WERI-Rb-1 (cell line): Measurements from ENCODE around the gene TTC17.

Experiments
- DNase-seq: peaks from one replicate; pipeline ENCODE4 v3.0.0-alpha.2; 2020
- H3K27ac ChIP-seq: fragments of 250-450 bp; sonication (Bioruptor Pico); 2 replicates; pipeline ENCODE4 v1.5.1; 2020; ENCODE audit warnings: mild to moderate bottlenecking, moderate library complexity
- H3K27me3 ChIP-seq: fragments of 250-450 bp; sonication (Bioruptor Pico); 2 replicates; pipeline ENCODE4 v1.5.1; 2021; ENCODE audit warnings: mild to moderate bottlenecking, low read depth, moderate library complexity; ENCODE audit not compliant: insufficient read depth, severe bottlenecking
- H3K36me3 ChIP-seq: fragments of 250-450 bp; sonication (Bioruptor Pico); 2 replicates; pipeline ENCODE4 v1.5.1; 2020; ENCODE audit warnings: mild to moderate bottlenecking, moderate library complexity
- H3K4me3 ChIP-seq: 2 replicates; pipeline ENCODE4 v1.5.1; 2011; ENCODE audit warnings: low read depth, mild to moderate bottlenecking, control low read depth, low read length
- H3K9me3 ChIP-seq: fragments of 250-450 bp; sonication (Bioruptor Pico); 2 replicates; pipeline ENCODE4 v1.5.1; 2021; ENCODE audit warnings: mild to moderate bottlenecking, moderate library complexity; ENCODE audit not compliant: severe bottlenecking
- TF ChIP-seq, protein P1 (sequence below): IDR thresholded peaks from 2 replicates; pipeline ENCODE4 v1.5.1; 2011; ENCODE audit warnings: low read depth, mild to moderate bottlenecking, control low read depth, inconsistent platforms, low read length

TTC17 gene

DNA sequence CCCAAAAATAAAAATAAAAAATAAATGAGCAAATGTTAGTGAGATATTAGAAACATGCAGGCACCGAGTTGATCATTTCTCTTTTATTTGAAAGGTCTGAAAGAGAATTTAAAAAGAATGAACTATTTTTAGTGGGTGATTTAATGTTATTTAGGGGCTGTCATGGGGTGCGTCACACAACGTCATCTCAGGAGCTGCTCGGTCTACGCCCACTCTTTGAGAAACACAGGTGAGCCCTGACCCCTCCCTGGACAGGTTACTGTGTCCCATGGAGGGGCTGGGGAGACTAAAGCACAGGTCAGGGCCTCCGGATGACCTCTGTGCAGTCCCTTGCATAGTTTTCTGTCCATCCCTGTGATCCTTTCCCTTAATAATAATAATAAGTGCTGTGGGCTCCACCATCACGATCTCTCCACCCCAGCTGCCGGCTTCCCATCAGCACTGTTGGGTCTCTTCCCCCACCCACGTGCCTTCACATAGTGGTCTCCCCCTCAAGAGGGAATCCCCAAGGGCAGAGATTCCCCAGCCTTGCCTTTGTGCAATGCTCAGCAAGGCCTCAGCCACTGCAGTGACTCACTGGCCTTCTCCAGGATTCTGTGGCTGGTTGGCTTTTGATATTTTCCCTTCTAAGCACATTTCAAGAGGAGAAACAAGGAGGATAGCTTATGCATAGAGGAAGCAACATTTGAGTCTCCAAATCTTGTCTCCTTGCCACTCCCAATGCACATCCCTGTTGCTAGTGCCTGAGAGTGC lies 159.9 kb downstream of the TTC17 start:
- Histone ChIP-seq H3K27ac (no peak overlapping the region), H3K27me3 (peaks cover 37% of the 10 kb centered on the region), H3K36me3 (no peaks in the 10 kb centered on the region), H3K9me3 (no peaks in the 10 kb centered on the region), H3K4me3 (no peak overlapping the region)
- DNase-seq: no peak
- TF ChIP-seq, protein P1, sequence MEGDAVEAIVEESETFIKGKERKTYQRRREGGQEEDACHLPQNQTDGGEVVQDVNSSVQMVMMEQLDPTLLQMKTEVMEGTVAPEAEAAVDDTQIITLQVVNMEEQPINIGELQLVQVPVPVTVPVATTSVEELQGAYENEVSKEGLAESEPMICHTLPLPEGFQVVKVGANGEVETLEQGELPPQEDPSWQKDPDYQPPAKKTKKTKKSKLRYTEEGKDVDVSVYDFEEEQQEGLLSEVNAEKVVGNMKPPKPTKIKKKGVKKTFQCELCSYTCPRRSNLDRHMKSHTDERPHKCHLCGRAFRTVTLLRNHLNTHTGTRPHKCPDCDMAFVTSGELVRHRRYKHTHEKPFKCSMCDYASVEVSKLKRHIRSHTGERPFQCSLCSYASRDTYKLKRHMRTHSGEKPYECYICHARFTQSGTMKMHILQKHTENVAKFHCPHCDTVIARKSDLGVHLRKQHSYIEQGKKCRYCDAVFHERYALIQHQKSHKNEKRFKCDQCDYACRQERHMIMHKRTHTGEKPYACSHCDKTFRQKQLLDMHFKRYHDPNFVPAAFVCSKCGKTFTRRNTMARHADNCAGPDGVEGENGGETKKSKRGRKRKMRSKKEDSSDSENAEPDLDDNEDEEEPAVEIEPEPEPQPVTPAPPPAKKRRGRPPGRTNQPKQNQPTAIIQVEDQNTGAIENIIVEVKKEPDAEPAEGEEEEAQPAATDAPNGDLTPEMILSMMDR: no peak

DNA sequence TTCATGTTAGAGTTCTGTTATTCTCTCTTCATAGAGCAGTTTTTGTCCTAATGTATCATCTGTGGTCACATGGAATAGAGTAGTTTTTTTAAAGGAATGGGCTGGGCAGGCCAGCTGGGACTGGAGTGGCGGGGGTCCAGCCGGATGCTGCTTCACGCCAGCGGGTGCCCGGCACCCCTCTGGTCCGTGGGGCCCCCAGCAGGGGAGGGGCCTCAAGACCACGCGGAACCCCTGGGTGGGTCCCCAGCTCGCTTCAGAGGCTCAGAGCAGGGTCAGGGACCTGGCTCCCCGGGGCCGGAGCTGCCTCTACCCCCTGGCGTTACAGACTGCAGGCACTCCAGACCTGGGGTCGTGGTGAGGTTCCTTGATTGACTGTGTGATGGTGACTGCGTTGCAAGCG lies 162.8 kb downstream of the TTC17 start:
- no peaks in the 10 kb centered on the region for H3K36me3 ChIP-seq
- no peak overlapping the region for H3K4me3 ChIP-seq
- no peak for DNase-seq
- TF ChIP-seq, protein P1: no peak
- H3K9me3 ChIP-seq: no peaks in the 10 kb centered on the region
- H3K27ac ChIP-seq: no peak overlapping the region
- H3K27me3 ChIP-seq: peaks cover 29% of the 10 kb centered on the region

DNA sequence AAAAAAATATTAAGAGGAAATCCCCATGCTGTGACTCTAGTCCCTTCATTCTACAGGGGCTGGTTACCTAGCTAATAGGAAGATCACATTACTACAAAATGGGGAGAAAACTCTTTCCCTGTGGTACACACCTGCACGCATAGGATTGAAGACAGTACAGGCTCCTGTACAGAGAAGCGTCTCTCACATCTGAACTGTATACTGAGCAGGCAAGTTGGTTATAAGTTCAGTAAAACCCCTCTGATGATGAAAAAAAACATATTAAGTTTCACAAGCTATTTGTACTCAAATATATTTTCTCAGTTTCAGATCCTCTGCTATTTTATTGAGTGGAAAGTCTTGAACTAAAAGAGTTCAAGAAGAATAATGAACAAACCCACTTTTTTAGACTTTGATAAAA lies 164.9 kb downstream of the TTC17 start:
- peaks cover 26% of the 10 kb centered on the region for H3K27me3 ChIP-seq
- DNase-seq: no peak
- no peak overlapping the region for H3K4me3 ChIP-seq
- no peak overlapping the region for H3K27ac ChIP-seq
- H3K36me3 ChIP-seq: no peaks in the 10 kb centered on the region
- H3K9me3 ChIP-seq: no peaks in the 10 kb centered on the region
- TF ChIP-seq, protein P1: no peak

DNA sequence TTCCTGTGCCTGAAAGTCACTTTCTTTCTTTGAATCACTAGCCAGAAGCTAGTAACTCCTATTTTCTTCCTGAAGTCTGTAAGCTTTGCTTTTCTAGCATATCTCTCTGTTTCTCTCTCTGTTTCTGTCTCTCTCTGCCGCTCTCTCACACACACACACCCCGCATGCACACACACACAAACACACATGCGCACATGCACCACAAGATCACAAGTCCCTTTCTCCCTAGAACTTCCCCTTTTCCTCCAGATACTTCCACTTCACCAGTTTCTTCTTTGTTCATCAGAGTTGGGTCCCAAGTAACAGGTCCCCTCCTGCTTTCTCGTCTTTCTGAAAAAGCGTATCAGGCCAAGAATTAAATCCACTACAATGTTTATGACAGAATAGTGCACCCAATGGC lies 173.3 kb downstream of the TTC17 start:
- Histone ChIP-seq H3K36me3 (no peaks in the 10 kb centered on the region), H3K27me3 (peaks cover 13% of the 10 kb centered on the region), H3K4me3 (no peak overlapping the region), H3K9me3 (no peaks in the 10 kb centered on the region), H3K27ac (no peak overlapping the region)
- TF ChIP-seq, protein P1: no peak
- no peak for DNase-seq

DNA sequence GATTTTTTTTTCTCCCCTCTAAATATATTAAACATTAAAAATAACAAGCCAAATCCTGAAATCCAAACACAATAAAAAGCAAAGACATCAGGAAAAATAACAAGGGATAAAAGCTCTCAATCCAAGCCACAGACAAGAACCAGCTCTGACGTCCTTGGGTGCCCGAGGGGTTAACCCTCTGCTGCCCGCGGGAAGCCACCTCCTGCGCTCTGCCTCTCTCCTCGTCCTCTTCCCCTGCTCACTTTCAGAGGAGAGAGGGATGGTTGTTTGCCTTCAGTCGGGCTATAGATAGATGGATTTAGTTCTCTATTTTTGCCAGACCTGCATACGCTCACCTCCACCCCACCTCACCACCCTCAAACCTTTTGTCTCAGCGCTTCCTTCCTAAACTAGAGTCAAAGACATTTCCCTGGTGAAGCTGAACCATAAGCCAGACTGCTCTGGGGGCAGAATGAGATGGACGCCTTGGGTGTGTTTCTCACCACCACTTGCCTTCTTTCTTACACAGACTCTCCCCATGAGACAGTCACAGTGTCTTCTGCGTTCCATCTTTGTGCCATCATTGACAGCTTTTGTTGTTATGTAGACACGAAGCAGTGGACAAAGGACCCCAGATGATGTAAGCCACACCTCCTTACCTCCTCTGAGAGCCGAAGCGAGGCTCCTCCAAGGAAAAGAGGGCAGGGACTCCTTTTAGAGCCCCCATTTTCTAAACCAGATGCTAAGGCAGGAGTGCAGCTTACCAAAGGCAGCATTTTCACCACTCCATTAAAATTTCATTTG lies 179.3 kb downstream of the TTC17 start:
- Histone ChIP-seq H3K9me3 (peaks cover 7% of the 10 kb centered on the region), H3K27ac (no peak overlapping the region), H3K27me3 (peaks cover 10% of the 10 kb centered on the region), H3K4me3 (no peak overlapping the region), H3K36me3 (no peaks in the 10 kb centered on the region)
- TF ChIP-seq, protein P1: no peak
- no peak for DNase-seq
